Endothelial cell (in vitro differentiated cells): ENCODE measurements around the gene PF4V1. TPM values are rescaled to one million over a fixed set of nuclear protein-coding genes. Genes with fewer than 3 reads are reported as not detected.
"Not testable (repeated sequence)": the region's sequence is repeated elsewhere in the genome, so short reads cannot be mapped to it uniquely, and the experiment has no call there.

ENCODE experiments used
- DNase-seq: peaks from one replicate; pipeline ENCODE4 v3.0.0; 2021; ENCODE audit warnings: low spot score
- H3K27ac Mint-ChIP-seq: one replicate; pipeline ENCODE4 v1.8.0; 2021; ENCODE audit warnings: mixed read lengths, inconsistent platforms; ENCODE audit not compliant: unreplicated experiment
- H3K27me3 Mint-ChIP-seq: one replicate; pipeline ENCODE4 v1.8.0; 2021; ENCODE audit warnings: mild to moderate bottlenecking, moderate library complexity, mixed read lengths, inconsistent platforms; ENCODE audit not compliant: unreplicated experiment
- H3K36me3 Mint-ChIP-seq: one replicate; pipeline ENCODE4 v1.8.0; 2021; ENCODE audit warnings: mild to moderate bottlenecking, low read depth, mixed read lengths, inconsistent platforms; ENCODE audit not compliant: unreplicated experiment
- H3K4me1 Mint-ChIP-seq: one replicate; pipeline ENCODE4 v1.8.0; 2021; ENCODE audit warnings: mild to moderate bottlenecking, mixed read lengths, inconsistent platforms; ENCODE audit not compliant: unreplicated experiment
- H3K4me3 Mint-ChIP-seq: one replicate; pipeline ENCODE4 v1.8.0; 2021; ENCODE audit warnings: mild to moderate bottlenecking, mixed read lengths, inconsistent platforms; ENCODE audit not compliant: unreplicated experiment
- H3K9me3 Mint-ChIP-seq: one replicate; pipeline ENCODE4 v1.8.0; 2021; ENCODE audit warnings: mixed read lengths, inconsistent platforms; ENCODE audit not compliant: unreplicated experiment
- CTCF ChIP-seq: fragments of 200-600 bp; sonication (generic); IDR thresholded peaks from one replicate; pipeline ENCODE4 v1.5.0; 2021; ENCODE audit warnings: antibody characterized with exemption; ENCODE audit not compliant: unreplicated experiment
- total RNA-seq: library from RNA; stranded (reverse); fragmentation: NEBNext Ultra II Directional; extraction: Animal tissue kit (Norgen Biotek cat#: 25700); gene quantifications from one replicate; pipeline ENCODE4 v1.2.1, GENCODE V29; 2021; ENCODE audit not compliant: unreplicated experiment

Gene PF4V1
- total RNA-seq, 1 donor from 2014 or later: not detected

DNA sequence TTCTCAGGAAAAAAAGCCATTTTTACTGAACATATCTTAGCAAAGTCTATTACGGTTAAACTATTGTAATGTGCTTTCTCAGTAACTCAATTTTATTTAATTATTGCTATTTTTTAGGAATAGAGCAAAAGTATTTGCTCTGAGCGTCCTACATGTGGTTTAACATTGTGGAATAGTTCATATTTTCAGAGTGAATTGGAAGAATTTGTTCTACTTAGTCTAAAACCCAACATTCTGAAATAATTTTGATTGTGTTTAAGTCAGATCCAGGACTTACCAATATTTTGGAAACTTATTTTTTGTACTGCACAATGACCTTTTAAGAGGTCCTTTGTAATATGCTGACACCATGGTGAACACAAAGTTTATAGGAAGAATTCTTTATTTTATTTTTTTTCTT, 43.3 kb downstream of the PF4V1 start:
- H3K4me3 Mint-ChIP-seq: no peak overlapping the region
- H3K9me3 Mint-ChIP-seq: no peaks in the 10 kb centered on the region
- H3K27ac Mint-ChIP-seq: no peak overlapping the region
- no peaks in the 10 kb centered on the region for H3K4me1 Mint-ChIP-seq
- no peaks in the 10 kb centered on the region for H3K27me3 Mint-ChIP-seq
- H3K36me3 Mint-ChIP-seq: no peaks in the 10 kb centered on the region
- no peak for TF ChIP-seq CTCF
- DNase-seq: no peak

- Mint-ChIP-seq H3K27ac (no peak overlapping the region), H3K4me3 (no peak overlapping the region), H3K36me3 (no peaks in the 10 kb centered on the region), H3K9me3 (no peaks in the 10 kb centered on the region), H3K4me1 (peaks cover 1% of the 10 kb centered on the region), H3K27me3 (no peaks in the 10 kb centered on the region)
- DNase-seq: no peak
- TF ChIP-seq CTCF: no peak
These were observed 44.5 kb downstream of the PF4V1 start for GRCh38 chr4:73897380-73898136.

GRCh38 chr4:73899338-73899737, 46.2 kb downstream of the PF4V1 start:
- H3K27ac Mint-ChIP-seq, H3K36me3 Mint-ChIP-seq, DNase-seq, H3K4me1 Mint-ChIP-seq, H3K27me3 Mint-ChIP-seq, H3K9me3 Mint-ChIP-seq, H3K4me3 Mint-ChIP-seq: not testable (repeated sequence)

DNA sequence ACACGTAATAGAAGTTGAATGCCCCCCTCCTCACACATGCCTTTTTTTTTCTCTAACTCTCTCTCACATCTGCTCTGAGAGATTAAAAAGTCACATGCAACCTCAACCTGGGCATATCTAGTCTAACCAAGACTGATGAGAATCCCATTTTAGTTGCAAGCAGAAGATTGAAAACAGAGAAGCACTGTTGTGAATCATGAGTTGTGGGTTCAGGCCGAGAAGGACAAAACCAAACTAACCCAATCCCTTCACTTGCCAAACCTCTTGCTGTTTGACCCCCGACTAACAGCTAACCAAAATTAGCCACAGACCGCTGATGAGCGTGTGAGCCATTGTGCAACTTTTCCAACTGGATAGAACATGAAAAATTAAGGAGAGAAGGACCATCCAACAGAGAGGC, 47.9 kb downstream of the PF4V1 start:
- Mint-ChIP-seq H3K27me3 (no peaks in the 10 kb centered on the region), H3K27ac (no peak overlapping the region), H3K36me3 (no peaks in the 10 kb centered on the region), H3K4me3 (no peak overlapping the region), H3K9me3 (no peaks in the 10 kb centered on the region), H3K4me1 (peaks cover 5% of the 10 kb centered on the region)
- no peak for DNase-seq
- TF ChIP-seq CTCF: no peak

DNA sequence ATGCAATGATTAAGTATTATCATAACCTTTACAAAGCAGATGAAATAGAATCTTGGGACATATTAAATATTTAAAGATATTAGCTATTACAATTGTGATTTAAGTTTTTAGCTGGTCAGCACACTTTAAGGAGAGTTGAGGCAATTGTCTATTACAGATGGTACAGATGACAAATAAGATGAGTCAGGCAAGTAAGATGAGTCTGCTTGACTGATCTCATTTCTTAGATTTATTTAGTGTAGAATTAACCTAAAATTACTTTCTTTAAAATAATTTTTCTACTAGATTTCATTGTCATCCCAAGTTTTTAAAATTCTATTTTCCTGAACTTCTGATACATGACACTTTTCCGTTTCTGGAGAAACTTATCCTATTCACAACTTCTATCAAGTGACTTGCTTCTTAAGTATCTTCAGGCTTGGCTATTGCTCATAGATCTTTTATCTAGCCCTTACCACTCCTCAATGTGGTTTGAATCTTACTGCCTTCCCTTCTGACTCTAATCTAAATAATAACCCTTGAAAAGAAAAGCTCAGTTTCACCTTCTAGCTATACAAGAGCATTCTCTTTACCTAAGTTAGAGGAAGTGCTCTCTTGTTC, 49.0 kb downstream of the PF4V1 start:
- DNase-seq: no peak
- no peak overlapping the region for H3K4me3 Mint-ChIP-seq
- H3K27ac Mint-ChIP-seq: no peak overlapping the region
- TF ChIP-seq CTCF: no peak
- no peaks in the 10 kb centered on the region for H3K27me3 Mint-ChIP-seq
- H3K9me3 Mint-ChIP-seq: no peaks in the 10 kb centered on the region
- H3K4me1 Mint-ChIP-seq: peaks cover 9% of the 10 kb centered on the region
- H3K36me3 Mint-ChIP-seq: no peaks in the 10 kb centered on the region
